Kidney (tissue), 14 donors: Measurements from ENCODE around the gene OXER1. TPM values are rescaled to one million over a fixed set of nuclear protein-coding genes. Genes with fewer than 3 reads are reported as not detected.

ENCODE experiments used
- DNase-seq, 5 donors: peaks; one replicate each; pipeline ENCODE4 v3.0.0-alpha.2; 2013 to 2020
- FAIRE-seq: peaks from 2 replicates; lab custom pipeline; 2012; peaks lifted over from hg19 to GRCh38; lab: Jason Lieb, UNC
- H3K27ac ChIP-seq, 2 donors: one replicate each; pipeline ENCODE4 v1.7.0; 2013; ENCODE audit warnings: low read depth in 2 of 2, low read length in 2 of 2, inconsistent platforms in 1 of 2
- H3K27me3 ChIP-seq: one replicate; pipeline ENCODE4 v1.7.1; 2013; ENCODE audit warnings: low read length, inconsistent platforms; ENCODE audit not compliant: control insufficient read depth, insufficient read depth
- H3K36me3 ChIP-seq, 3 donors: one replicate each; pipeline versions ENCODE4 v1.7.0 to v1.7.1; 2013; ENCODE audit warnings: low read length in 3 of 3, control low read depth in 1 of 3, inconsistent platforms in 1 of 3; ENCODE audit not compliant: insufficient read depth in 3 of 3, control insufficient read depth in 2 of 3
- H3K4me1 ChIP-seq, 3 donors: one replicate each; pipeline versions ENCODE4 v1.7.0 to v1.7.1; 2013; ENCODE audit warnings: low read length in 3 of 3, inconsistent platforms in 1 of 3, low read depth in 1 of 3; ENCODE audit not compliant: control insufficient read depth in 2 of 3, insufficient read depth in 2 of 3
- H3K4me3 ChIP-seq, 3 donors: one replicate each; pipeline versions ENCODE4 v1.7.0 to v1.8.1; 2013; ENCODE audit warnings: low read length in 3 of 3, control low read depth in 1 of 3, inconsistent platforms in 1 of 3
- H3K9ac ChIP-seq, 3 donors: one replicate each; pipeline versions ENCODE4 v1.7.0 to v1.7.1; 2013; ENCODE audit warnings: low read length in 3 of 3, control low read depth in 1 of 3, inconsistent platforms in 1 of 3
- H3K9me3 ChIP-seq, 3 donors: one replicate each; pipeline versions ENCODE4 v1.7.0 to v1.7.1; 2013; ENCODE audit warnings: low read length in 3 of 3, control low read depth in 1 of 3, inconsistent platforms in 1 of 3; ENCODE audit not compliant: control insufficient read depth in 2 of 3, insufficient read depth in 1 of 3
- CTCF ChIP-seq: IDR thresholded peaks from 3 replicates; pipeline ENCODE4 v1.5.1; 2012; ENCODE audit warnings: mild to moderate bottlenecking, moderate library complexity, borderline replicate concordance; ENCODE audit not compliant: insufficient read depth; ENCODE audit errors: extremely low read depth
- intact Hi-C: fragments of 100-400 bp; cut with DNase I; formaldehyde crosslinking; loops from one replicate; pipeline ENCODE4 v1.11.1; 2022
- polyA plus RNA-seq: library from polyadenylated mRNA; stranded (reverse); fragments of 350-450 nt; fragmentation: Illumina TruSeq; extraction: RNeasy Lipid Tissue Mini Kit (QIAGEN cat#74804); gene quantifications from one replicate; pipeline ENCODE4 v1.2.3, GENCODE V29; 2014; ENCODE audit warnings: low read depth, low replicate concordance; ENCODE audit not compliant: insufficient read depth
- total RNA-seq: library from RNA; stranded (reverse); fragmentation: NEBNext Ultra II Directional; extraction: Animal tissue kit (Norgen Biotek cat#: 25700); gene quantifications from one replicate; pipeline ENCODE4 v1.2.1, GENCODE V29; 2021
- donor health status: control.
- donor health status: control.
- donor health status: control.
- donor health status: control.
- donor health status: control.
- donor health status: DM: yes; HTN: yes; CAD: no.
- donor health status: Normal renal cell carcinoma (clear cell type).

Gene OXER1
- total and polyA plus RNA-seq, 2 donors from 2014 or later, result 2.5 to 5.4 TPM

- no peaks in the 10 kb centered on the region for H3K9me3 ChIP-seq
- H3K4me1 ChIP-seq, result no peaks in the 10 kb centered on the region
- H3K9ac ChIP-seq, result no peak overlapping the region
- no peak for TF ChIP-seq CTCF
- no peaks in the 10 kb centered on the region for H3K27me3 ChIP-seq
- H3K36me3 ChIP-seq, result no peaks in the 10 kb centered on the region
- no peak overlapping the region for H3K4me3 ChIP-seq
- no peak for DNase-seq
- intact Hi-C loops, result no loop called here
- no peak overlapping the region for H3K27ac ChIP-seq
- no peak for FAIRE-seq
Measured at GRCh38 chr2:42771546-42772153, 7.7 kb upstream of the OXER1 start.

- H3K4me3 ChIP-seq, result no peak overlapping the region
- peak in 3 of 5 donors; percentile 50 to 69 (median 62) for DNase-seq
- no peak for TF ChIP-seq CTCF
- H3K27ac ChIP-seq, result no peak overlapping the region
- H3K9me3 ChIP-seq, result no peaks in the 10 kb centered on the region
- no peaks in the 10 kb centered on the region for H3K4me1 ChIP-seq
- FAIRE-seq, result no peak
- intact Hi-C loops, result no loop called here
- H3K9ac ChIP-seq, result no peak overlapping the region
- H3K36me3 ChIP-seq, result no peaks in the 10 kb centered on the region
- H3K27me3 ChIP-seq, result no peaks in the 10 kb centered on the region
Measured at GRCh38 chr2:42770288-42771131, 6.6 kb upstream of the OXER1 start.

GRCh38 chr2:42769583-42770287, 5.8 kb upstream of the OXER1 start:
- H3K9ac ChIP-seq, result no peak overlapping the region
- H3K4me3 ChIP-seq, result no peak overlapping the region
- H3K9me3 ChIP-seq, result no peaks in the 10 kb centered on the region
- DNase-seq, result no peak
- no peaks in the 10 kb centered on the region for H3K36me3 ChIP-seq
- H3K27me3 ChIP-seq, result no peaks in the 10 kb centered on the region
- TF ChIP-seq CTCF, result no peak
- no peak for FAIRE-seq
- intact Hi-C loops, result no loop called here
- no peak overlapping the region for H3K27ac ChIP-seq
- no peaks in the 10 kb centered on the region for H3K4me1 ChIP-seq
